ENCODE data around the gene HMGB1.

DNA sequence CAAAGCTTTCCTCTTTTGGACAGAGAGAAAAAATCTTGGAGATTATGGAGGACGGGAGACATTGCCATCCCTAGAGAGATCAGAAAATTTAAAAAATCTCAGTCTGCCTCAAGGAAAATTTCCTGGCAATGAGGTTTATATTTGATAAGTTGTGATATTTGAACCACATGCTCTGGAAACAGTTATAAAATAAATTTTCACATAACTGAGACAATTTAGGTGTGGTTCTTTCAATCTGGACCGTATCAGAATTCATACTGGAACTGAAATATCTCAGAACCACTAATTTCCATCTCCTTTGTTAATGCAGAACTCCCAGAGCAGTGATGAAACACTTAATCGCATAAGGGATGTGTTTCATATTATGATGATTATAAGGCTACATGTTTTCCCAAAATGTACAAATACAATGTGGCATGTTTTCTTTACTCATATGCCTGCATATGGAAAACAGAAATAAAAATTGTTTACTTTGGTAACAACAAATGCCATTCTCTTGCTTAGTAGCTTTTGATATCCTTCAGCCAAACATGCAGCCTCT lies 29.8 kb downstream of the HMGB1 start:
- no peak for TF ChIP-seq EP300 (IDR thresholded peaks at IDR 0.05)
- TF ChIP-seq, protein P1, sequence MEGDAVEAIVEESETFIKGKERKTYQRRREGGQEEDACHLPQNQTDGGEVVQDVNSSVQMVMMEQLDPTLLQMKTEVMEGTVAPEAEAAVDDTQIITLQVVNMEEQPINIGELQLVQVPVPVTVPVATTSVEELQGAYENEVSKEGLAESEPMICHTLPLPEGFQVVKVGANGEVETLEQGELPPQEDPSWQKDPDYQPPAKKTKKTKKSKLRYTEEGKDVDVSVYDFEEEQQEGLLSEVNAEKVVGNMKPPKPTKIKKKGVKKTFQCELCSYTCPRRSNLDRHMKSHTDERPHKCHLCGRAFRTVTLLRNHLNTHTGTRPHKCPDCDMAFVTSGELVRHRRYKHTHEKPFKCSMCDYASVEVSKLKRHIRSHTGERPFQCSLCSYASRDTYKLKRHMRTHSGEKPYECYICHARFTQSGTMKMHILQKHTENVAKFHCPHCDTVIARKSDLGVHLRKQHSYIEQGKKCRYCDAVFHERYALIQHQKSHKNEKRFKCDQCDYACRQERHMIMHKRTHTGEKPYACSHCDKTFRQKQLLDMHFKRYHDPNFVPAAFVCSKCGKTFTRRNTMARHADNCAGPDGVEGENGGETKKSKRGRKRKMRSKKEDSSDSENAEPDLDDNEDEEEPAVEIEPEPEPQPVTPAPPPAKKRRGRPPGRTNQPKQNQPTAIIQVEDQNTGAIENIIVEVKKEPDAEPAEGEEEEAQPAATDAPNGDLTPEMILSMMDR (IDR thresholded peaks at IDR 0.05) = no peak
- TF ChIP-seq POLR2A (IDR thresholded peaks at IDR 0.05; ENCODE audit: low read depth) = no peak
